ENCODE data around the gene PPFIA1. TPM values are rescaled to one million over a fixed set of nuclear protein-coding genes. Genes with fewer than 3 reads are reported as not detected.

Gene PPFIA1
- total and polyA plus RNA-seq, 2 experiments from 2014 or later, result 36.0 to 39.6 TPM

DNA sequence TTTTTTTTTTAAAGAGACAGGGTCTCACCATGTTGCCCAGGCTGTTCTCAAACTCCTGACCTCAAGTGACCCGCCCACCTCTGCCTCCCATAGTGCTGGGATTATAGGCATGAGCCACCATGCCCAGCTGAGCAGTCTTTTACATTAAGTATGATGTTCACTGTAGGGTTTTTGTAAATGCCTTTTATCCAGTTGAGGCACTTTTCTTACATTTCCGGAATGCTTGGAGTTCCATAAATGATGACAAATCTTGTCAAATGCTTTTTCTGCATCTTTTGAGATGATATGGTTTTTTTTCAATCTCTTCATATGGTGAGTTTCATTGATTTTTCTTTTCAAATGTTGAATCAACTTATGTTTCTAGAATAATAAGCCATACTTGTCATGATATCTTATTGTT is 98.5 kb downstream of the PPFIA1 start:
- H3K27me3 ChIP-seq, result no peaks in the 10 kb centered on the region
- no peak overlapping the region for H2AFZ ChIP-seq
- peaks cover 8% of the 10 kb centered on the region for H3K79me2 ChIP-seq
- no peaks in the 10 kb centered on the region for H3K36me3 ChIP-seq (replicated peaks; ENCODE audit: insufficient read depth, low read depth)
- 93% methylated on average over 2 of the region's 2 CpGs for WGBS (ENCODE audit: low lambda C conversion rate, missing lambda C conversion rate)
- H3K9me3 ChIP-seq (ENCODE audit: low read depth), result no peaks in the 10 kb centered on the region
- no peaks in the 10 kb centered on the region for H3K4me1 ChIP-seq (ENCODE audit: insufficient read depth)
- H4K20me1 ChIP-seq (ENCODE audit: insufficient read depth, poor library complexity, severe bottlenecking), result no peaks in the 10 kb centered on the region
- no peak for DNase-seq (ENCODE audit: low spot score)
- H3K9me2 ChIP-seq (replicated peaks; ENCODE audit: insufficient read depth), result no peaks in the 10 kb centered on the region
- H3K27ac ChIP-seq, result no peak overlapping the region
- H3K4me3 ChIP-seq, result no peak overlapping the region
- H3K4me2 ChIP-seq, result no peak overlapping the region
- TF ChIP-seq EZH2 (IDR thresholded peaks at IDR 0.05; ENCODE audit: borderline replicate concordance), result no peak
- no peak for TF ChIP-seq EZH2phosphoT487 (IDR thresholded peaks at IDR 0.05; ENCODE audit: low read depth, severe bottlenecking, unreplicated experiment)
- TF ChIP-seq, protein P1, sequence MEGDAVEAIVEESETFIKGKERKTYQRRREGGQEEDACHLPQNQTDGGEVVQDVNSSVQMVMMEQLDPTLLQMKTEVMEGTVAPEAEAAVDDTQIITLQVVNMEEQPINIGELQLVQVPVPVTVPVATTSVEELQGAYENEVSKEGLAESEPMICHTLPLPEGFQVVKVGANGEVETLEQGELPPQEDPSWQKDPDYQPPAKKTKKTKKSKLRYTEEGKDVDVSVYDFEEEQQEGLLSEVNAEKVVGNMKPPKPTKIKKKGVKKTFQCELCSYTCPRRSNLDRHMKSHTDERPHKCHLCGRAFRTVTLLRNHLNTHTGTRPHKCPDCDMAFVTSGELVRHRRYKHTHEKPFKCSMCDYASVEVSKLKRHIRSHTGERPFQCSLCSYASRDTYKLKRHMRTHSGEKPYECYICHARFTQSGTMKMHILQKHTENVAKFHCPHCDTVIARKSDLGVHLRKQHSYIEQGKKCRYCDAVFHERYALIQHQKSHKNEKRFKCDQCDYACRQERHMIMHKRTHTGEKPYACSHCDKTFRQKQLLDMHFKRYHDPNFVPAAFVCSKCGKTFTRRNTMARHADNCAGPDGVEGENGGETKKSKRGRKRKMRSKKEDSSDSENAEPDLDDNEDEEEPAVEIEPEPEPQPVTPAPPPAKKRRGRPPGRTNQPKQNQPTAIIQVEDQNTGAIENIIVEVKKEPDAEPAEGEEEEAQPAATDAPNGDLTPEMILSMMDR (IDR thresholded peaks at IDR 0.05; ENCODE audit: poor library complexity), result no peak

DNA sequence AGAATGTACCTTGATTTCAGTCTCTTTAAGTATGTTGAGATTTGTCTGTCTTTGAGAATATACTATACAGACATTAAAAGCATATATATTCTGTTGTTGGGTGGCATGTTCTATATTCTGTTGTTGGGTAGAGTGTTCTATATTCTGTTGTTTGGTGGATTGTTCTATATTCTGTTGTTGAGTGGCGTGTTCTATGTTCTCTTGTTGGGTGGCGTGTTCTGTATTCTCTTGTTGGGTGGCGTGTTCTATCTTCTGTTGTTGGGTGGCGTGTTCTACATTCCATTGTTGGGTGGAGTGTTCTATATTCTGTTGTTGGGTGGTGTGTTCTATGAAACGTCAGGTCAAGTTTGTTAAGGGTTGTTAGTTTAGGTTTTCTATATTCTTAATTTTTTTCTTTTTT is 100.8 kb downstream of the PPFIA1 start:
- H3K79me2 ChIP-seq, result peaks cover 8% of the 10 kb centered on the region
- no peak overlapping the region for H3K4me2 ChIP-seq
- no peaks in the 10 kb centered on the region for H3K4me1 ChIP-seq (ENCODE audit: insufficient read depth)
- H3K9me3 ChIP-seq (ENCODE audit: low read depth), result no peaks in the 10 kb centered on the region
- H2AFZ ChIP-seq, result no peak overlapping the region
- H3K4me3 ChIP-seq, result no peak overlapping the region
- peaks cover 3% of the 10 kb centered on the region for H3K36me3 ChIP-seq (replicated peaks; ENCODE audit: insufficient read depth, low read depth)
- H4K20me1 ChIP-seq (ENCODE audit: insufficient read depth, poor library complexity, severe bottlenecking), result no peaks in the 10 kb centered on the region
- WGBS (ENCODE audit: low lambda C conversion rate, missing lambda C conversion rate), result 67% methylated on average over 5 of the region's 5 CpGs
- no peak overlapping the region for H3K27ac ChIP-seq
- H3K9me2 ChIP-seq (replicated peaks; ENCODE audit: insufficient read depth), result no peaks in the 10 kb centered on the region
- no peaks in the 10 kb centered on the region for H3K27me3 ChIP-seq
- DNase-seq (ENCODE audit: low spot score), result no peak
- no peak for TF ChIP-seq EZH2 (IDR thresholded peaks at IDR 0.05; ENCODE audit: borderline replicate concordance)
- TF ChIP-seq, protein P1 (IDR thresholded peaks at IDR 0.05; ENCODE audit: poor library complexity), result no peak
- TF ChIP-seq EZH2phosphoT487 (IDR thresholded peaks at IDR 0.05; ENCODE audit: low read depth, severe bottlenecking, unreplicated experiment), result no peak

DNA sequence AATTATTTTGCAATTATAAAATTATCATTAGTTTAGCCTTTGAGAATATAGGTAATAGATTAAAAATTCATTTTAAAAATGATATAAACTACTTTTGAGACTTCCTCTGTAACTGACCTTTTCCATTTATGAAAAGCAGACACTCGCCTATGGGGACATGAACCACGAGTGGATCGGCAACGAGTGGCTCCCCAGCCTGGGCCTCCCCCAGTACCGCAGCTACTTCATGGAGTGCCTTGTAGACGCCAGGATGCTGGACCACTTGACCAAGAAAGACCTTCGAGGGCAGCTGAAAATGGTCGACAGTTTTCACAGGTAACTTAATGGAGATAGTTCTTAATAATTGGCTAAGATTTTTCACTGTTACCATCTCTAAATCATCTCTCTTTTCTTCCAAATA is 101.6 kb downstream of the PPFIA1 start:
- Histone ChIP-seq H2AFZ (no peak overlapping the region), H3K4me1 (ENCODE audit: insufficient read depth) (no peaks in the 10 kb centered on the region), H3K27ac (no peak overlapping the region), H3K4me3 (no peak overlapping the region), H3K4me2 (no peak overlapping the region), H3K9me3 (ENCODE audit: low read depth) (no peaks in the 10 kb centered on the region), H3K27me3 (no peaks in the 10 kb centered on the region), H4K20me1 (ENCODE audit: insufficient read depth, poor library complexity, severe bottlenecking) (no peaks in the 10 kb centered on the region), H3K9me2 (replicated peaks; ENCODE audit: insufficient read depth) (no peaks in the 10 kb centered on the region), H3K36me3 (replicated peaks; ENCODE audit: insufficient read depth, low read depth) (peaks cover 3% of the 10 kb centered on the region), H3K79me2 (peaks cover 8% of the 10 kb centered on the region)
- WGBS (ENCODE audit: low lambda C conversion rate, missing lambda C conversion rate), result 99% methylated on average over 8 of the region's 8 CpGs
- TF ChIP-seq, protein P1 (IDR thresholded peaks at IDR 0.05; ENCODE audit: poor library complexity), result no peak
- TF ChIP-seq EZH2phosphoT487 (IDR thresholded peaks at IDR 0.05; ENCODE audit: low read depth, severe bottlenecking, unreplicated experiment) (no peak), EZH2 (IDR thresholded peaks at IDR 0.05; ENCODE audit: borderline replicate concordance) (no peak)
- DNase-seq (ENCODE audit: low spot score), result no peak

DNA sequence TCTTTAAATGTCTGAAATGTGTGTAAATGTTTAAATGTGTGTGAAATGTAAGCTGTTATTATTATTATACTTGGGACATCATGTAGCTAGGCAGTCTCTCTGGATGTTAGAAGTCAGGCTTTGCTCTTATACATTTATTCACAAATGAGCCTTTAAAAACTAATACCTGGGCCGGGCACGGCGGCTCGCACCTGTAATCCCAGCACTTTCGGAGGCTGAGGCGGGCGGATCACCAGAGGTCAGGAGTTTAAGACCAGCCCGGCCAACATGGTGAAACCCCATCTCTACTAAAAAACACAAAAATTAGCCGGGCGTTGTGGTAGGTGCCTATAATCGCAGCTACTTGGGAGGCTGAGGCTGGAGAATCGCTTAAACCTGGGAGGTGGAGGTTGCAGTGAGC is 106.1 kb downstream of the PPFIA1 start:
- H2AFZ ChIP-seq, result no peak overlapping the region
- TF ChIP-seq EZH2phosphoT487 (IDR thresholded peaks at IDR 0.05; ENCODE audit: low read depth, severe bottlenecking, unreplicated experiment) (no peak), EZH2 (IDR thresholded peaks at IDR 0.05; ENCODE audit: borderline replicate concordance) (no peak)
- TF ChIP-seq, protein P1 (IDR thresholded peaks at IDR 0.05; ENCODE audit: poor library complexity), result no peak
- no peaks in the 10 kb centered on the region for H3K9me2 ChIP-seq (replicated peaks; ENCODE audit: insufficient read depth)
- WGBS (ENCODE audit: low lambda C conversion rate, missing lambda C conversion rate), result 89% methylated on average over 12 of the region's 12 CpGs
- no peak overlapping the region for H3K4me3 ChIP-seq
- no peak overlapping the region for H3K27ac ChIP-seq
- H3K27me3 ChIP-seq, result no peaks in the 10 kb centered on the region
- no peaks in the 10 kb centered on the region for H4K20me1 ChIP-seq (ENCODE audit: insufficient read depth, poor library complexity, severe bottlenecking)
- H3K79me2 ChIP-seq, result no peaks in the 10 kb centered on the region
- peaks cover 3% of the 10 kb centered on the region for H3K36me3 ChIP-seq (replicated peaks; ENCODE audit: insufficient read depth, low read depth)
- H3K4me2 ChIP-seq, result no peak overlapping the region
- no peaks in the 10 kb centered on the region for H3K9me3 ChIP-seq (ENCODE audit: low read depth)
- DNase-seq (ENCODE audit: low spot score), result no peak
- H3K4me1 ChIP-seq (ENCODE audit: insufficient read depth), result no peaks in the 10 kb centered on the region

Measured in hepatocyte (in vitro differentiated cells).